OCI-LY7 (cell line): ENCODE data around the gene CGN. TPM values are rescaled to one million over a fixed set of nuclear protein-coding genes. Genes with fewer than 3 reads are reported as not detected.

Source experiments
- BruUV-seq: library from RNA; stranded (reverse); fragments of 400-500 nt; replicated peaks from 2 replicates; lab custom pipeline; 2021; lab: Mats Ljungman, UMichigan
- CTCF ChIA-PET: fragments of 300-600 bp; sonication (Branson Sonifier 250); formaldehyde crosslinking; loops from one replicate; lab custom pipeline; 2022; ENCODE audit warnings: antibody characterized with exemption; ENCODE audit not compliant: unreplicated experiment; lab: Charles Lee
- POLR2A ChIA-PET: fragments of 300-600 bp; sonication (Branson Sonifier 250); formaldehyde crosslinking; loops from one replicate; lab custom pipeline; 2022; ENCODE audit warnings: antibody characterized with exemption; lab: Charles Lee
- DNase-seq: peaks from one replicate; pipeline ENCODE4 v3.0.0-alpha.2; 2015; ENCODE audit warnings: low spot score
- H2AFZ ChIP-seq: fragments of 200-600 bp; sonication (generic), shearing (Covaris generic); 2 replicates; pipeline ENCODE4 v1.6.1; 2014; ENCODE audit warnings: mild to moderate bottlenecking, antibody characterized with exemption, low read length, moderate library complexity
- H3K27ac ChIP-seq: fragments of 200-600 bp; sonication (generic); 2 replicates; pipeline ENCODE4 v1.5.1; 2014; ENCODE audit warnings: mixed run types, low read depth, mild to moderate bottlenecking, moderate library complexity, low read length, inconsistent platforms; ENCODE audit not compliant: poor library complexity, severe bottlenecking
- H3K36me3 ChIP-seq: fragments of 200-600 bp; sonication (generic); 2 replicates; pipeline ENCODE4 v1.6.1; 2014; ENCODE audit warnings: mild to moderate bottlenecking, antibody characterized with exemption, low read length, moderate library complexity, mixed read lengths; ENCODE audit not compliant: insufficient read depth
- H3K4me1 ChIP-seq: fragments of 200-600 bp; sonication (generic); 2 replicates; pipeline ENCODE4 v1.5.1; 2014; ENCODE audit warnings: mild to moderate bottlenecking, low read length; ENCODE audit not compliant: insufficient read depth, poor library complexity, severe bottlenecking
- H3K4me2 ChIP-seq: fragments of 200-600 bp; sonication (generic); 2 replicates; pipeline ENCODE4 v1.6.1; 2014; ENCODE audit warnings: mild to moderate bottlenecking, low read length
- H3K4me3 ChIP-seq: fragments of 200-600 bp; sonication (generic); 2 replicates; pipeline ENCODE4 v1.5.1; 2014; ENCODE audit warnings: mild to moderate bottlenecking, low read depth, low read length; ENCODE audit not compliant: poor library complexity, severe bottlenecking
- H3K79me2 ChIP-seq: fragments of 200-600 bp; sonication (generic); 2 replicates; pipeline ENCODE4 v1.6.1; 2016; ENCODE audit warnings: low read depth, mild to moderate bottlenecking, low read length, moderate library complexity, mixed read lengths; ENCODE audit not compliant: insufficient read depth
- H3K9me2 ChIP-seq: fragments of 200-600 bp; sonication (generic); 2 replicates; pipeline ENCODE4 v1.6.1; 2016; ENCODE audit warnings: mild to moderate bottlenecking, low read length, mixed read lengths; ENCODE audit not compliant: insufficient read depth
- H3K9me3 ChIP-seq: fragments of 200-600 bp; sonication (generic); 2 replicates; pipeline ENCODE4 v1.6.1; 2014; ENCODE audit warnings: mild to moderate bottlenecking, mixed run types, low read length, mixed read lengths
- H4K20me1 ChIP-seq: fragments of 200-600 bp; sonication (generic); 2 replicates; pipeline ENCODE4 v1.6.1; 2014; ENCODE audit warnings: mild to moderate bottlenecking, antibody characterized with exemption, low read length, moderate library complexity, mixed read lengths; ENCODE audit not compliant: insufficient read depth
- EZH2phosphoT487 ChIP-seq: fragments of 200-600 bp; sonication (generic); IDR thresholded peaks from 2 replicates; pipeline ENCODE4 v1.6.1; 2018; ENCODE audit warnings: low read depth, borderline replicate concordance, mild to moderate bottlenecking, mixed run types, antibody characterized with exemption, low read length, moderate library complexity, mixed read lengths
- intact Hi-C: fragments of 100-400 bp; cut with micrococcal nuclease; formaldehyde crosslinking; loops from one replicate; pipeline ENCODE4 v1.10.0; 2022; ENCODE audit not compliant: unreplicated experiment
- total RNA-seq, 2 experiments: library from RNA; depleted of rRNA in 1 of 2; stranded (reverse); fragments of >200 nt in 1 of 2; shearing (Covaris generic) in 1 of 2; gene quantifications; 2 replicates each; pipeline ENCODE4 v1.2.3, GENCODE V29; 2014 to 2022
- TF ChIP-seq, protein P1 (sequence below): fragments of 200-600 bp; sonication (generic); conservative IDR thresholded peaks from 2 replicates; pipeline ENCODE4 v1.5.1; 2014; ENCODE audit warnings: mild to moderate bottlenecking, antibody characterized with exemption, low read length, moderate library complexity, mixed read lengths

Gene CGN
- total RNA-seq, 2 experiments from 2014 or later, result 1.7 to 5.5 TPM

GRCh38 chr1:151499365-151499764 is 11.8 kb upstream of the CGN start:
- Histone ChIP-seq H2AFZ (no peak overlapping the region), H3K27ac (no peak overlapping the region), H3K9me3 (no peaks in the 10 kb centered on the region), H3K36me3 (no peaks in the 10 kb centered on the region), H3K9me2 (no peaks in the 10 kb centered on the region), H3K4me1 (no peaks in the 10 kb centered on the region), H3K4me3 (no peak overlapping the region), H3K4me2 (no peak overlapping the region), H4K20me1 (no peaks in the 10 kb centered on the region), H3K79me2 (no peaks in the 10 kb centered on the region)
- intact Hi-C loops, result no loop called here
- TF ChIP-seq EZH2phosphoT487, result no peak
- TF ChIP-seq, protein P1, sequence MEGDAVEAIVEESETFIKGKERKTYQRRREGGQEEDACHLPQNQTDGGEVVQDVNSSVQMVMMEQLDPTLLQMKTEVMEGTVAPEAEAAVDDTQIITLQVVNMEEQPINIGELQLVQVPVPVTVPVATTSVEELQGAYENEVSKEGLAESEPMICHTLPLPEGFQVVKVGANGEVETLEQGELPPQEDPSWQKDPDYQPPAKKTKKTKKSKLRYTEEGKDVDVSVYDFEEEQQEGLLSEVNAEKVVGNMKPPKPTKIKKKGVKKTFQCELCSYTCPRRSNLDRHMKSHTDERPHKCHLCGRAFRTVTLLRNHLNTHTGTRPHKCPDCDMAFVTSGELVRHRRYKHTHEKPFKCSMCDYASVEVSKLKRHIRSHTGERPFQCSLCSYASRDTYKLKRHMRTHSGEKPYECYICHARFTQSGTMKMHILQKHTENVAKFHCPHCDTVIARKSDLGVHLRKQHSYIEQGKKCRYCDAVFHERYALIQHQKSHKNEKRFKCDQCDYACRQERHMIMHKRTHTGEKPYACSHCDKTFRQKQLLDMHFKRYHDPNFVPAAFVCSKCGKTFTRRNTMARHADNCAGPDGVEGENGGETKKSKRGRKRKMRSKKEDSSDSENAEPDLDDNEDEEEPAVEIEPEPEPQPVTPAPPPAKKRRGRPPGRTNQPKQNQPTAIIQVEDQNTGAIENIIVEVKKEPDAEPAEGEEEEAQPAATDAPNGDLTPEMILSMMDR, result no peak
- BruUV-seq, result no TSS peak
- no peak for DNase-seq
- ChIA-PET POLR2A (no interaction called here), CTCF (no interaction called here)

DNA sequence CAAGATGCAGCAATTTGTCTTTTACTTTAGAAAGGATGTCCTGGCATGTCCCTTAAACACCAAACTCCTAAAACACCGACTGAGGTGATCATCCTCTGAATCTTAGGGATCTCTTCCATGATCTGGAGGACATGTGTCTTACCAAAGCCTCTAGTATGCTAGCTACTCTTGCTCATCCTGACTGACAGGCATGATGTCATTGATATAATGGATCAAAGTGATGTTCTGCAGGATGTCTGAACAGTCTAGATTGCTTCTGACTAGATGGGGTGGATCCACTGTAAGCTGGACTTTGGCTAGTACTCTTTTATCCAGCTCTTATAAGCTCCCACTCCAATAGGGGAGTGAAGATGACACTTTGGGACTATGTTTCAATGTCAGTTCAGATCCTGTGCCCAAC is 11.3 kb upstream of the CGN start:
- no peak overlapping the region for H3K27ac ChIP-seq
- no peaks in the 10 kb centered on the region for H3K4me1 ChIP-seq
- H2AFZ ChIP-seq, result no peak overlapping the region
- no peaks in the 10 kb centered on the region for H4K20me1 ChIP-seq
- no peaks in the 10 kb centered on the region for H3K9me2 ChIP-seq
- ChIA-PET POLR2A (interaction anchor here (0.9 to 1.1 kb wide), 2 partner anchors 27 to 968 kb away, joined by 3 read pairs; no protein-coding TSS in a partner anchor), CTCF (no interaction called here)
- H3K4me3 ChIP-seq, result no peak overlapping the region
- H3K79me2 ChIP-seq, result no peaks in the 10 kb centered on the region
- H3K4me2 ChIP-seq, result no peak overlapping the region
- TF ChIP-seq, protein P1, result no peak
- no peak for TF ChIP-seq EZH2phosphoT487
- BruUV-seq, result no TSS peak
- no peaks in the 10 kb centered on the region for H3K36me3 ChIP-seq
- intact Hi-C loops, result no loop called here
- H3K9me3 ChIP-seq, result no peaks in the 10 kb centered on the region
- no peak for DNase-seq

- Histone ChIP-seq H3K36me3 (no peaks in the 10 kb centered on the region), H3K4me3 (no peak overlapping the region)
- CTCF ChIA-PET, result no interaction called here
Observed at GRCh38 chr1:151501474-151501873, 9.7 kb upstream of the CGN start.

More at GRCh38 chr1:151501474-151501873, 9.7 kb upstream of the CGN start:
- no peaks in the 10 kb centered on the region for H3K4me1 ChIP-seq
- POLR2A ChIA-PET, result interaction anchor here (1.4 kb wide), 1 partner anchor 9 kb away, joined by 3 read pairs; the partner anchor contains the start of gene CGN
- no peaks in the 10 kb centered on the region for H3K9me3 ChIP-seq
- intact Hi-C loops, result no loop called here
- no peak overlapping the region for H2AFZ ChIP-seq
- no peaks in the 10 kb centered on the region for H3K79me2 ChIP-seq
- H3K9me2 ChIP-seq, result no peaks in the 10 kb centered on the region
- no peaks in the 10 kb centered on the region for H4K20me1 ChIP-seq
- H3K27ac ChIP-seq, result no peak overlapping the region
- peak; percentile 19 for DNase-seq
- H3K4me2 ChIP-seq, result no peak overlapping the region
- no TSS peak for BruUV-seq
- TF ChIP-seq, protein P1, result 0 out of 2 replicates have a peak, but pooled peaks have one; percentile 25
- no peak for TF ChIP-seq EZH2phosphoT487
